CD1c-positive myeloid dendritic cell (primary cell): ENCODE data around the gene CSNK2B.
"Not testable (repeated sequence)": the region's sequence is repeated elsewhere in the genome, so short reads cannot be mapped to it uniquely, and the experiment has no call there.

Experiments
- DNase-seq: peaks from one replicate; pipeline ENCODE4 v3.0.0-alpha.2; 2016; ENCODE audit errors: extremely low spot score

The CSNK2B gene

DNA sequence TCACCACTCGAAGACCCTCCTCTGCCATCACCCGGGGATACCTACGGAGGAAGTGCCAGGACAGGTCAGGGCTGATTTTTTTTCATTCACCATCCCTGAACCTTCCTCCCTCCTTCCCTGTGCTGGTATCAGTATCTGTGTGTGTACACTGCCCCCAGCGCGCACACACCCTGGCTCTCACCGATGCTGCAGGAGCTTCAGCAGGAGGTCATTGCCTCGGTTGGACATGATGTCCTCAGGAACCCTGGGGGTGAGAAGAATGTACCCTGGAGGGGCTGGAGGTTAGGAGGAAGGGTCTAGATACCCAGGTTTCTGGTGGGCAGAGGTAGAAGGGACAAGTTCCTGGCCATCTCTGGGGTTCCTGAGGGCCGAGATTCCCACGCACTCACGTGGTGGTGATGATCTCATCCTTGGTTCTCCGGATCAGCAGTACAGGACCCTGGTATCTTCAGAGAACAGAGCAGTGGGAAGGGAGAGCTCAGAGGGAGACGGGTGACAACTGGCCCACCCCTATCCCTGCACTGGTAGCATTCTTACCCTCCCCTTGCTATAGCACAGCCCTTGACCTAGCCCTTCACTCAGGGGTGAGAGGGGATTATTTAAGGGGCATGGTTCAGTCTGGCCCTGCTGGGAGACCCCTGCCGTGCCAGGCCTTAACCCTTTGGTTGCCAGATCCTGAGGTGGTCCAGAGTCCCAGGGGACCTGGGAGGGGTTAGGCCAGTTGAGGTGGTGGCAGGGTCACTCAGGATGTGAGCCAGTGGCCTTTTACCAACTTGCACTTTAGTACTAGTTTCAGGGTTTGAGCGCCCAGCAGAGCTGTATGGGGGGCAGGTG lies 22.2 kb downstream of the CSNK2B start:
- no peak for DNase-seq

DNA sequence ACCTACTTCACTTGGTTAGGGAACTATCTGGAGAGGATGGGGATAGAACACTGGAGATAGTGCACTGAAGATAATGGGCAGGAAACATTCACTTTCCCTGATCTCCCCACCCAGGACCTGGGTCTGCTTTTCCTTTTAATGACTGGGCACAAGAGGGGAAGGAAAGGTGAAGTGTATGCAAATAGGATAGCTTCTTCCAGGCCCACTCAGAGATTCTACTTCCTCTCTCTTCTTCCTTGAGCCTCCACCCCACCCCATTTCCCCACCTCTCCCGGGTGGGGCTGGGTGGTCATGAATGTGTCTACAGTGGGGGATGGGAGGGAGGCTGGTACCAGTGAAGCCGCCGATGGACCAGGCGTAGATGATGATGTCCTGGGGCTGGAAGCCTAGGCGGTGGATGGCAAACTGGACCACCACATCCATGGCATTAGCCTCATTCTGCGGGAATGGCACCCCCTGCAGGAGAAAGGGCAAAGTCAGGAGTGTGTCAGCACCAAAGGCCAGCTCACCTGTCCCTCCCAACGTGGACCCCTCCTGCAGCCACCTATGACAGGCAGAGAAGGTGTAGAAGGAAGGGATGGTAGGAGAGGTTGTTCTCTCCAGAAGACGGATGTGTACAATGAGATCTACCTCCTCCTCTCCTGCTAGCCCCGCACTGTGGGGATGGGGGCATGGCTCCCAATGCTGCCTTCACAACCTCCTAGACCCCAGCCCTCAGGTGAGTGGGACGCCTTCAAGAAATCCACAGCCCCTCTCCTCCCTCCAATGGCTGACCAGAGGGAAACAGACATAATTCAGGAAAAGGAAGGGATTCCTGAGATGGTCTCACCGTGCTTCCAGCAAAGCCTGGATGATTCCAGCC lies 23.6 kb downstream of the CSNK2B start:
- no peak for DNase-seq

DNA sequence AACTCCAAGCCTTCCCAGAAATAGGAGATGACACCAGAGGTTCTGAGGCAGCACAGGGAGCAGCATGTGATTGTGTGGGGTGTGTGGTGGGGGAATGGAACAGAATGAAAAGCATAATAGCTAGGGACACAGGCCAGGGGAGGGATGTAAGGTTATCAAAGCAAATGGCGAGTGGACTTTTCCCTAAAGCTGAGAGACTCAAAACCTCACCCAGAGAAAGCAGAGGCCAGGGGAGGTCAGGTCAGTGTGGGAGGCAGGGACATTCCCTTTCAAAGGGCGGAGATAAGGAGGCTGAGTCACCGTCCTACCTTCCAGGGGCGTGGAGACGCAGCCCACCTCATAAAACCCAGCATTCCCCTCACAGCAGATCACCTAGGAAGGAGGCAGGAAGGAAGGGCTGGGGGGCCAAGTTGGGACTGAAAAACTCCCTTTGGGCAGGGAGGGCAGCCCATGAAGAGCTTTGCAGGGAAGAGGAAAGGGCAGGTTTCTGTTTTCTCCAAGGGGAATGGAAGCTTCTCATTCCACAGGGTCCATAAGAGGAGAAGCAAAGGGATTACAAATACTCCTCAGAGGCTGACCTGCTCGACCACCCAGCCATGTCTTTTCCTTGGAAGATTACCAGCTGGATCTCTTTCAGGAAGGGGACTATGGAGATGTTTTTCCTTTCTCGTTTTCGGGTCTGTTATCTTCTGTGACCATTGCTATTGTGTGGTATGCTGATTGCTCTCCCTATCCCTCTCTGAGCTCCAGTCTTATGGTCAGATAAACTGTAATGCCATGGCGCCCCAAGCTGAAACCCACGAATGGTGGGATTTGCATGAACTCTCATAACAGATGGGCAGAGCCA lies 24.6 kb downstream of the CSNK2B start:
- no peak for DNase-seq

DNA sequence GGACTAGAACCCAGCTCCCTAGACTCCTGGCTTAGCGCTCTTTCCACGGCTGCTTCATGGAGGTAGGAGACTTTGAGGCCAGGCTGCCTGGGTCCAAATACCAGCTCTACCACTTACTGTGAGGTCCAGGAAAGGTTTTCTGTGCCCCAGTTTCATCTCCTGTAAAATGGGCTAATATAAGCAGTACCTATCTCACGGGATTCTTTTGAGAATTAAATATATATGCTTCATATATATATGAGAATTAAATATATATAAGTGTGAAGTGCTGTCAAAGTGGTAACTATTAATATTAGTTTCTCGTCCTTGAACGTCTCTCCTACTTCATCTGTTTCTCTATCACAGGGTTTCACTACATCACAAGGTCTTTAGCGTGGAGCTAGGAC lies 25.2 kb downstream of the CSNK2B start:
- DNase-seq = no peak

DNA sequence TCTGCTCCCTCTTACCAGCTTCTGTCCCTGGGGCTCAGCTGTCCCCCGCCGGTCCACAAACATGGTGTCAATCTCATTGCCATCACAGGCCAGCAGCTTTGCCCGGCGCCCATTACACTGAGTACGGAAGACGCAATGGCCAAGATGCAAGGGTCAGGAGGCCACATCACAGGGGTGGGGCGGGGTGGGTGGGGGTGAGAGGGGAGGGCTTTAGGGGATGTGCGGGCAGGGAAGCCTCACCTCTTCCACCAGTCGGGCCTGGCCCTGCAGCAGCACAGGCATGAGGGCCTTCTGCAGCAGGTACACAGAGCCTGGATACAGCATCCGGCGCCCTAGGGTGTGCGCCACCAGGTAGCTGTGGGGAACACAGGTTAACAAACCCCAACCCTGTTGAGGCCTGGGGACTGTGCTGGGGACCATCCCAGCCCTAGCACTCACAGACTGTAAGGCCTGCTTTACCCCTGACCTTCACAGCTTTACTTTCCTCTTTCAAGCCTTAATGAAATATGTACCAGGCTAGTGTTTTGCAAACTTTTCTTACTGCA lies 25.8 kb downstream of the CSNK2B start:
- no peak for DNase-seq

DNA sequence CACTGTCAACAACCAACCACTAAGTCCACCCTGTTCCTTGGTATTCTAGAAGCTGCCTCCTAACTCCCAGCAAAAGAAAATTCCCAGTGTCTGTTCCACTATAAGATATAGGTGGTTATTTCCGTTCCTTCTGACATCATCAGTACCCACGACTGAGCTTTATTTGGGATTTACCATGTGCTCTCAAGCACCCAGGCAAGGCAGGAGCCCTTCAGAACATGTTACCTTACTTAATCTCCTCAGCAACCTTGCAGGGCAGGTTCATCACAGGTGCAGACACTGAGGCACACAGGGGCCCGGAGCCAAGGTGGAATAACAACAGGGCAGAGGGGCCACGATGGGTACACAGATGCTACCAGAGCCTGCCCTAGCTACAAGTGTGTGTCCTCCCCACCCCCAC lies 26.5 kb downstream of the CSNK2B start:
- DNase-seq = no peak

DNA sequence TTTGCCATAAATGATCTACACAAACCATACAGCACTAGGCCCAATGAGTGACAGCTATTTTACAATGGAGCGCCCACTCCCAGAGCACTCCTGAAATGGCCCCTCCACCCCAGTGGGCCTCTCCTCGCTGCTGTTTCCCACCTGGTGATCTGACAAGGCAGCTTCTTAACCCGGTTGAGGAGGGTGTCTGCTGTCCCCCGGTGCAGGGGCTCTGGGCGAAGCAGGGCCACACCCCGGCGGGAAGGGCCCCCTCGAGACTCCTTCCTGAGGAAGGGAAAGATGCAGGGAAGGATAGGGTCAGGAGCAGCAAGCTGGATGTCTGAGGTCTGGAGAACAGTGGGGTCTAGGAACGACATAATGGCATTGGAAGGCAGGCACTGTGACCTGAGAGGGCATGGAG lies 27.0 kb downstream of the CSNK2B start:
- DNase-seq = no peak

DNA sequence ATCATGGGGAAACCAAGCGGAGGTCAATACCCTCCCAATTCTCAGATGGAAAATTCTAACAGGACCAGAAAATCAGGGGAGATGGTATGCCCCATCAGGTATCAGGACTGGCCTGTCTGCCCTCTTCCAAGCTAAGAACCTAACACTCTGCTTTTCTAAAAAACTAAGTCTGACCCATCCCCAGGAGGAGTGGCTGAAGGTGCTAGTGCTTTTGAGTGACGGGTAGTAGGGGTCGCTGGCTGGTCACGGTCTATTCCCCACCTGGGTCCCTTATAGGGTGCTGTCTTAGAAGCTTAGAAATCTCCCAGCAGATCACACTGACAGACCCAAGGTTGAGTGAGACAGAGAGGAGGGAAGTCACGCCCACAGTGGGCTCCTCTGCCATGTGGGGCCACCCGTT lies 27.7 kb downstream of the CSNK2B start:
- no peak for DNase-seq

DNA sequence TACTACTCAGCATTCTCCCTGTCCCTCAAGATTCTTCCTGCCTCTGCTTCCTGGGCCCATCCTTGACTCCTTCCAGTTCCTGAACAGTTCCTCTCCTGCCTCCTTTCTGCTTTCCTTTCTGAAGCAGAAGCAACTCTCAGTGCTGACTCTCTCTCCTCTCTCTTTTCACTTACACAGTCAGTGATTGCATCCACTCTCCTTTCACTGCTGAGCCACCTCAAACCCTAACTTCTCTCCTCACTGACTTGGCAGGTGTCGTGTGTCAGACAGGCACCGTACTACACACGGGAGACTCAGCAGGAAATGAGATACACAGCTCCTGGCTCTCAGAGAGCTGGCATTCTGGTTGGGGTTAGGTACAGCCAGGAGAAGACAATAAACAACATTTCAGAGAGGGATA lies 31.7 kb downstream of the CSNK2B start:
- DNase-seq = no peak

DNA sequence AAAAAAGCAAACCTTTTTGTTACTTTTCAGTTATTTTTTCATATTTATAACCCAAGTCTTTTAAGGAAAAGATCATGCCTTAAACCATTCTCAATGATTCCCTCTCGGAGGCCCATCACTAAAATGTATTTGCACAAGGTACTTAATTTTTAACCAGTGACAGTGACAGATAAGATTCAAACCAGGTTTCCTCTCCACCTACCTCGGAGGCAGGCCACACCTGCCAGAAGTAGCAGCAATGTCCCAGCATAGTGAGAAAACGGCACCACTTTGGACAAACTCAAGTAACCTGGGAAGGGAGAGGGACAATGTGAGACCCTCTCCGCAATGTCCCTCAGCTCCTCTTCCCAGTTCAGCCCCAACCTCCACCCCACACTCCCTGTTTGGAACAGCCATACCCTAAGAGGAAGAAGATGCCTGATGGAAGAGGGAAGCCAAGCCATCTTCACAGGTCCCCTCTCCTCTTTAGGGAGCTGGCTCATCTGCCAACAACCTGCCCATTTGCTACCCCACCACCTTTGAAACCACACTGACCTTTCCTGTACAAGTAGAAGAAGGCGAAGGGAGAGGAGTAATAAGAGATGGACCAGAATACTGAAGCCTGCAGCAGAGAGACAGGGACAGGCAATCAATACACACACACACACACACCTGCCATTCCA lies 35.0 kb downstream of the CSNK2B start:
- DNase-seq = no peak

DNA sequence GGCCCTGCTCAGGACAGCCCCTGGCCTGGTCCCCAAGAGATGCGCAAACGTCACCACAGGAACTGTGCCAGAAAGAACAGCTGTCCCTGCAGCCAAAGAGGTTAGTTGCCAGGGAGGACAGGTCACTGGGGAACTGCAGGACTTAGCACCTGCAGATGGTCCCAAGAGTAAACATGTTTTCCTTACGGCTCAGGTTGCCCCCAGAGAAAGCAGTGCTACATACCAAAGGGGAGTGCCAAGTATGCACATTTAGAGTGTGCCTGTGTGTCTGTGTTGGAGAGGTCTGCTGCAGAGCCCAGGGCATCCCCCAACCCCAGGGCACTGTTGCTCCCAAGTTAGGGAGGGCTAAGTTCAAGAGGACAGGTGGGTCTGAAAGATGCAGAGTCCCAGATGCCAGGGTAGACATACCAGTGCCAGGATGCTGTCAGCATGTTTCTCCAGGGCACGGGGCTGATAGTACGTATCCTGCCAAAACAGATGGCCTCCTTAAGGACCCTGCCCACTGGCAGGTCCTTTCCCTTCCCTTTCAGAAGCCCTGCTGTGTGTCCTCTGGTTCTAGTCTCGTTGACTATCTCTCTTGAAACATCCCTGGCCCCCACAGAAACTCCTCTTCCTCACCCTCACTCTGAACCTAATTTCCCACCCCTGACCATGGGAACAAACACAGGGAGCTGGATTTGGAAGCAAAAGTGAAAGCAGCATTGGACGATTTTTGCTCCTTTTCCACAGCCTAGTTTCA lies 36.0 kb downstream of the CSNK2B start:
- no peak for DNase-seq

DNA sequence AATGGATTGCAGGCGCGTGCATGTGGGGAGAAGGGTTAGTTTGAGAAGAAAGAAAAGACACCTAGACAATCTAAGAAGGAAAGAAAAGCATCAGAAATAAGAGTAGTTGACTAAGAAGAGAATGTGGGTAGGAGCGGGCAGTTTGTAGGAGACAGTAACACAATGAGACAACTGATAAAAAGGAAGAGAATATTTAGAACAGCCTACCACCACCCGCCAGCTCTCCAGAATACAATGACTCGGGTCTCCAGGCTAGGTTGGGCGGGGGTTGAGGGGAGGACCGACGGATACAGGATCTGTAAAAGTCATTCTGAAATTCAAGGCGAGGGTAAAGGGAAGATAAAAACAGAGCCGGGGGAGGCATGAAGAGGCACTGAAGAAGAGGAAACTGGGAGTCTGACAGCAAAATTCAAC lies 36.5 kb downstream of the CSNK2B start:
- DNase-seq = peak; percentile 68

DNA sequence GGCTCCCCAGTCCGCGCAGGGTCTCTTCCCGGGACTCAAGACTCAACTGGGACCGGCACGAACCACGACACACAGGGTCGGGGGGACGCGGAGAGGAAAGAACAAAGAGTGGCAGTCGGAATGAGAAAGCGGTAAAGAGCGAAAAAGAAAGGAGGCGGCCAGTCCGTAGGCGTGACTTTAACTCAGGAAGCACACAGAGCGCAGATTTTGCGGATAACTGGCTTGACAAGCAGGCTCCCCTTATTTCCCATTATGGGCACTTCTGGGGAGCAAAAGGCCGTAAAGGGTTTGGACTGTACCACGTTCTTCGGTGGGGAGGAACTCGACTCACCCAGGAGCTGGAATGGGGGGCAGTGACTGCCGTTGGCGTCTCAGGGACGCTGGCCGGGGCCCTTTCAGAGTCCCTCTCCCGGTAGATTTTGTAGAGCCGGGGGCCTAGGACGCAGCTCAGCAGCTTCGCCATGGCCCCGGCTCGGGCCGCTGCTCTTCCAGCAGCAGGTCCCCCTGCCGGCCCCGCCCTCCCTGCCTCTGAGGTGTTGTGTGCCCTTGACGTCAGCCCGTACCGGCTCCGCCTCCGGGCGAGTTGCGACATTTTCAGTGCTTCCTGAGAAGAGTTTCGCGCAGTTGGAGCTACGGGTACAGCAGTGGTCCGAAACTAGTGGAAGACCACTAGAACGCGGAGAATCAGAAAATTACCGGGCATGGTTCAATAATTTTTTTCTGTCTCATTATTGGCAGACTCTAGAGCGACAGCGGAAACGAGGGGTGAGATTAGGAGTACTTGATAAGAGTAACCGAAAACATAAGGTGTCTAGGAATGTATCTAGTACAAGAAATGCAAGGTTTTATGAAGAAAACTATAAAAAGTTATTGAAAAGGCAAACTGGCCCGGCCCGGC lies 37.2 kb downstream of the CSNK2B start, which contains the start of gene ABHD16A:
Gene ABHD16A (minus strand): TSS at position 506 of the 898 bp plus-strand sequence. CDS start 43 bp downstream, at position 463.
- peak; percentile 99 for DNase-seq

DNA sequence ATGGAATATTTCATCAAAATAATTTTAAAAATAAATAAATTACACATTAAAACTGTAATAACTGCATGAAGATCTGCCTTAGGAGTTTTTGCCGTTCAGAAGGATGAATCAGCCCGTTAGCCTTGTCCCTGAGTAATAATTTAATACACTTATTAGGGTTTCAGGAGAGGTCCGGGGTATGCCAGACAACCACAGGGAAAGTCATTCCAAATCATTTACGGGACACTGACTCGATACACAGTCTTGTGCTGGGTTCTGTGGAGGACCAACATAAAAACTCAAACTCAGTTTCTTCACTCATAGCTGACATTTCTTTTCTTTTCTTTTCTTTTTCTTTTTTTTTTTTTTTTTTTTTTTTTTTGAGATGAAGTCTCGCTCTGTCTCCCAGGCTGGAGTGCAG lies 40.1 kb downstream of the CSNK2B start:
- DNase-seq = no peak

DNA sequence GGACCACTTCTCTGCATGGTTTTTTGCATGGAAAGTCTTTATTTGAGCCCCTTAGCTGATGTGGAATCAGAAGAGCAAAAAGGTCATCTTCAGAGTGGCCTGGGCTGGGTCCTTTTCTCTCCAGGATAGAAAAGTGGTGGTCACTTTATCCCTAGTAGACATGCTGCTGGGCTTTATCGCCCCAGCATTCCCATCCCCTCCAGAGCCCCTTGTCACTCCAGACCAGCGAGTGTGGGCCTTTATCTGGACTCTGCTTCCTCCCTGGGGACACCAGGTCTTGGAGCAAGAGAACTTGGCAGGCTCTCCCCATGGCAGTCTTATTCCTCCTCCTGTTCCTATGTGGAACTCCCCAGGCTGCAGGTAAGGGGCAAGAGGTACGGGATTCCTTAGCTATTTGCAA lies 40.7 kb downstream of the CSNK2B start, which contains the start of gene LY6G6F:
Gene LY6G6F (plus strand): TSS at position 268 of the 400 bp plus-strand sequence. CDS start 41 bp downstream, at position 309.
- DNase-seq = no peak

DNA sequence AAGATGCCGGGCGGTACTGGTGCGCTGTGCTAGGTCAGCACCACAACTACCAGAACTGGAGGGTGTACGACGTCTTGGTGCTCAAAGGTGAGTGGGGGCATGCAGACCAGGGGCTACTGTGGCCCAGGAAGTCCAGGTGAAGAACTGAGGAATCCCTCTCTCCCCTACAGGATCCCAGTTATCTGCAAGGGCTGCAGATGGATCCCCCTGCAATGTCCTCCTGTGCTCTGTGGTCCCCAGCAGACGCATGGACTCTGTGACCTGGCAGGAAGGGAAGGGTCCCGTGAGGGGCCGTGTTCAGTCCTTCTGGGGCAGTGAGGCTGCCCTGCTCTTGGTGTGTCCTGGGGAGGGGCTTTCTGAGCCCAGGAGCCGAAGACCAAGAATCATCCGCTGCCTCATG lies 41.8 kb downstream of the CSNK2B start:
- DNase-seq = no peak

DNA sequence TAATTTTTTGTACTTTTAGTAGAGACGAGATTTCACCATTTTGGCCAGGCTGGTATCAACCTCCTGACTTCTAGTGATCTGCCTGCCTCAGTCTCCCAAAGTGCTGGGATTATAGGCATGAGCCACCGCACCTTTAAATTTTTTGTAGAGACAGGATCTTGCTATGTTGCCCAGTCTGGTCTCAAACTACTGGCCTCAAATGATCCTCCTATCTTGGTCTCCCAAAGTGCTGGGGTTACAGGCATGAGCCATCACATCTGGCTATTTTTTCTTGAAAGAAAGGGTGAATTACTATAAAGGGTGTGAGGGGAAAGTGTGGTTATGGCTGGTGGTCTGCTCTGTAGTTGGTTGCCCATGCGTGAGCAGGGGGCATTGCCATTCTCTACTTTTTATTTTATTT lies 42.3 kb downstream of the CSNK2B start:
- DNase-seq = no peak

DNA sequence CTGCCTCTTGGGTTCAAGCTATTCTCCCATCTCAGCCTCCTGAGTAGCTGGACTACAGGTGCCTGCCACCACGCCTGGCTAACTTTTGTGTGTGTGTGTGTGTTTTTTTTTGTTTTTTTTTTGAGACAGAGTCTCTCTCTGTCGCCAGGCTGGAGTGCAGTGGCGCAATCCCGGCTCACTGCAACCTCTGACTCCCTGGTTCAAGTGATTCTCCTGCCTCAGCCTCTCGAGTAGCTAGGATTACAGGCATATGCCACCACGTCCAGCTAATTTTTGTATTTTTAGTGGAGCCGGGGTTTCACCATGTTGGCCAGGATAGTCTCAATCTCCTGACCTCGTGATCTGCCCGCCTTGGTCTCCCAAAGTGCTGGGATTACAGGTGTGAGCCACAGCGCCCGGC lies 43.3 kb downstream of the CSNK2B start:
- not testable (repeated sequence) for DNase-seq

DNA sequence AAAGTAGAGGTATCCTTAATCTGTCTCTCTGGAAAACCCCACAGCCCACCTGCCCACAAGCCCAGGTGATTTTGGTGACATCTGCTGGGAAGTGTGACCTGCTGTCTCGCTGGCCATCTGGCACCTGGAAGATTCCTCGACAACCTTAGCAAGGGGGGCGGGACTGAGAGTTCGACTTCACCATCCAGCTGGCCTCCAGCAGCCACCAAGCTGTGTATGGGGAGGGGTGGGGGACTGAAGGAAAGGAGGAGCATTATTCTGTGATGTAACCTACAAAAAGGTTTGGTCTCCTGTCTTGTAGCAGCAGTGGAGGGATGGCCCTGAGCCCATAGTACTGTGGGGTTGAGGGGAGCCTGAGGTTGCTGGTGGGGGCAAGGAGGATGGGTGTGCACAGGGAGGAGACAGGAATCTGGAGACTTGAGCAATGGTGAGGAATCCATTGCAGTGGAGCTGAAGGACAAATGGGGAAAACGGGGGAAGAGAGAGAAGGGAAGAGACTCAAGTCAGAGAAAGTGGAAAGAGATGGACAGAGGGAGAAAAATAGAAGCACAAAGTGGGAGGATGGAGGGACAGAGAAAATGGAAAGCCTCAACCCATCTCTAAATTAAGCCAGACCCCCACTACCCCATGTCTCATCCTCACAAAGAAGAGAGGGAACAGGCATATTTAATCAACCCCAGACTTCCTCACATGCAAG lies 44.8 kb downstream of the CSNK2B start:
- DNase-seq = no peak
